Measurements from ENCODE around the gene SPIC. TPM values are rescaled to one million over a fixed set of nuclear protein-coding genes. Genes with fewer than 3 reads are reported as not detected.

SPIC gene
- polyA plus RNA-seq, 2 of the 4 experiments (the other 2 are of a cell fraction) = not detected

DNA sequence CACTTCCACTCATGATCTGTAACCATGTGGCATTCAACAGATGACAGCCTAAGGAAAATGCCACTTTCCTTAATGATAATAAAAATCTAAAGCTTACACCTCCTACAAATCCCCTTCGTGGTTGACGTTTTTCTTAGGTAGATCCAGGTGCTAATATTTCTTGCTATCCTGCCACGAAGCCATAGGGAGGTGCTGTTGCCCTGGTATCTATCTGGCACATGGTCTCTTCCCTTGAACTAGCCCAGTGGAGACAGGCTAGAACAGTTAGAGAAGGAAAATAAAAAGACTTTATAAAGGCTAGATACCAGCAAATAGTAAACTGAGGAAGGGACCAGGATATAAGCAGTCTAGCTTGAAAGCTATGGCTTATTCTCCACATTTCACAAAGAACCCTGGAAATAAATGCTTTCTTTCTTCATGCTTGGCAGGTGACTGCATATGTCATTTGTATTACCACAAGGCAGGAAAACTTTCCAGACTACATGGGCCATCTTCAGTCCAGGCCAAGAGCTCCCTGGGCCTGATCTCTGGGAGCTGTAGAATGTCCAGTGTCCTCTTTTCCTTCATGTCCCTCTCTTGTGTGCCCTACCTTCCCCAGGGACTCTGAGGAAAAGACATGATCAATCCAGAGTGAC lies 15.3 kb downstream of the SPIC start:
- H3K4me2 ChIP-seq = no peak overlapping the region
- 2% methylated on average over 3 of the region's 3 CpGs for WGBS (ENCODE audit: missing lambda C conversion rate)
- H3K4me1 ChIP-seq = no peaks in the 10 kb centered on the region
- no peaks in the 10 kb centered on the region for H3K9me3 ChIP-seq
- DNase-seq (ENCODE audit: low read depth in 1 of 2, low spot score in 1 of 2) (peak; percentile 9 to 62), FAIRE-seq (no peak), ATAC-seq (peak; percentile 59 to 85; a peak in 5 of 6 replicates)
- H3K27ac ChIP-seq = no peak overlapping the region
- no peak for TF ChIP-seq HOXB5 (CRISPR knock-in tag; IDR thresholded peaks at IDR 0.05)
- no peak for TF ChIP-seq ESRRA (IDR thresholded peaks at IDR 0.05; ENCODE audit: borderline replicate concordance, low read length)
- TF ChIP-seq RFX5 (IDR thresholded peaks at IDR 0.05) = no peak
- TF ChIP-seq, protein P1, sequence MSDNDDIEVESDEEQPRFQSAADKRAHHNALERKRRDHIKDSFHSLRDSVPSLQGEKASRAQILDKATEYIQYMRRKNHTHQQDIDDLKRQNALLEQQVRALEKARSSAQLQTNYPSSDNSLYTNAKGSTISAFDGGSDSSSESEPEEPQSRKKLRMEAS (IDR thresholded peaks at IDR 0.05) = no peak
- TF ChIP-seq RARB (CRISPR knock-in tag; IDR thresholded peaks at IDR 0.05) = no peak
- TF ChIP-seq SMC3 (IDR thresholded peaks at IDR 0.05) = 0 out of 3 replicates have a peak, but pooled peaks have one; percentile 11
- TF ChIP-seq, protein P2, sequence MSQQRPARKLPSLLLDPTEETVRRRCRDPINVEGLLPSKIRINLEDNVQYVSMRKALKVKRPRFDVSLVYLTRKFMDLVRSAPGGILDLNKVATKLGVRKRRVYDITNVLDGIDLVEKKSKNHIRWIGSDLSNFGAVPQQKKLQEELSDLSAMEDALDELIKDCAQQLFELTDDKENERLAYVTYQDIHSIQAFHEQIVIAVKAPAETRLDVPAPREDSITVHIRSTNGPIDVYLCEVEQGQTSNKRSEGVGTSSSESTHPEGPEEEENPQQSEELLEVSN (IDR thresholded peaks at IDR 0.05; ENCODE audit: borderline replicate concordance, low read depth) = no peak
- TF ChIP-seq, protein P3, sequence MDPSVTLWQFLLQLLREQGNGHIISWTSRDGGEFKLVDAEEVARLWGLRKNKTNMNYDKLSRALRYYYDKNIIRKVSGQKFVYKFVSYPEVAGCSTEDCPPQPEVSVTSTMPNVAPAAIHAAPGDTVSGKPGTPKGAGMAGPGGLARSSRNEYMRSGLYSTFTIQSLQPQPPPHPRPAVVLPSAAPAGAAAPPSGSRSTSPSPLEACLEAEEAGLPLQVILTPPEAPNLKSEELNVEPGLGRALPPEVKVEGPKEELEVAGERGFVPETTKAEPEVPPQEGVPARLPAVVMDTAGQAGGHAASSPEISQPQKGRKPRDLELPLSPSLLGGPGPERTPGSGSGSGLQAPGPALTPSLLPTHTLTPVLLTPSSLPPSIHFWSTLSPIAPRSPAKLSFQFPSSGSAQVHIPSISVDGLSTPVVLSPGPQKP (IDR thresholded peaks at IDR 0.05; ENCODE audit: low read depth, low read length) = no peak
- no peak for TF ChIP-seq HOXB13 (CRISPR knock-in tag; IDR thresholded peaks at IDR 0.05; ENCODE audit: low read depth)
- TF ChIP-seq RAD21 (conservative IDR thresholded peaks at IDR 0.05 in 1 of 2, IDR thresholded peaks at IDR 0.05 in 1 of 2) = peak; percentile 27 to 59; a peak in 3 of 5 replicates
- TF ChIP-seq NFE2L2 (conservative IDR thresholded peaks at IDR 0.05; ENCODE audit: low read length) = no peak
- no peak for TF ChIP-seq GATA3 (IDR thresholded peaks at IDR 0.05; ENCODE audit: borderline replicate concordance)
- TF ChIP-seq, protein P4, sequence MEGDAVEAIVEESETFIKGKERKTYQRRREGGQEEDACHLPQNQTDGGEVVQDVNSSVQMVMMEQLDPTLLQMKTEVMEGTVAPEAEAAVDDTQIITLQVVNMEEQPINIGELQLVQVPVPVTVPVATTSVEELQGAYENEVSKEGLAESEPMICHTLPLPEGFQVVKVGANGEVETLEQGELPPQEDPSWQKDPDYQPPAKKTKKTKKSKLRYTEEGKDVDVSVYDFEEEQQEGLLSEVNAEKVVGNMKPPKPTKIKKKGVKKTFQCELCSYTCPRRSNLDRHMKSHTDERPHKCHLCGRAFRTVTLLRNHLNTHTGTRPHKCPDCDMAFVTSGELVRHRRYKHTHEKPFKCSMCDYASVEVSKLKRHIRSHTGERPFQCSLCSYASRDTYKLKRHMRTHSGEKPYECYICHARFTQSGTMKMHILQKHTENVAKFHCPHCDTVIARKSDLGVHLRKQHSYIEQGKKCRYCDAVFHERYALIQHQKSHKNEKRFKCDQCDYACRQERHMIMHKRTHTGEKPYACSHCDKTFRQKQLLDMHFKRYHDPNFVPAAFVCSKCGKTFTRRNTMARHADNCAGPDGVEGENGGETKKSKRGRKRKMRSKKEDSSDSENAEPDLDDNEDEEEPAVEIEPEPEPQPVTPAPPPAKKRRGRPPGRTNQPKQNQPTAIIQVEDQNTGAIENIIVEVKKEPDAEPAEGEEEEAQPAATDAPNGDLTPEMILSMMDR (IDR thresholded peaks at IDR 0.05) = peak; percentile 27; the same call in 1 of the 3 replicates
- CTCF ChIA-PET = interaction anchor here (1.1 kb wide), 1 partner anchor 31 kb away, joined by 3 read pairs; no protein-coding TSS in a partner anchor
- POLR2A ChIA-PET = no interaction called here
- H3K4me3 ChIP-seq = no peak overlapping the region

DNA sequence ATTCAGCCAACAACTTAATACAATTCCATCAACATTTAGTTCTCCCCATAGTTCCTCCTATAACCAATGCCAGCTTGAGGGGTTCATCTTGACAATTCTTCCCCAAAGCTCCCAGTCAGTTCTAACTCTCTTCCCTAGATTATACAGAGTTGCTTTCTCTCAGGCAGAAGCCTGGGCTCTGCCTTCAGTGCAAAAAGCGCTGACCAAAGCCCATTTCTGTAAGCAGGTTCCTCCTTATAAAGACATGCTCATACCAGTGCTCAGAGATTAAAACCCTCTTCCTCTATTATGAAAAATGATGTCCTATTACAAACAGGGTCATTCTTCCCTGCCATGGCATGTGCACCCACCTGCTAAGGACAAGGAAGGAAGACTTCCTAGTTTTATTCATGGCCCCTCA lies 16.2 kb downstream of the SPIC start:
- FAIRE-seq (no peak), DNase-seq (ENCODE audit: low read depth in 1 of 2, low spot score in 1 of 2) (no peak), ATAC-seq (no peak)
- ChIA-PET CTCF (interaction anchor here (1.1 to 1.5 kb wide), 2 partner anchors 11 to 32 kb away, joined by 3 to 5 read pairs; no protein-coding TSS in a partner anchor), POLR2A (no interaction called here)
- 58% methylated on average over 1 of the region's 1 CpG for WGBS (ENCODE audit: missing lambda C conversion rate)
- Histone ChIP-seq H3K4me3 (no peak overlapping the region), H3K4me2 (no peak overlapping the region), H3K9me3 (no peaks in the 10 kb centered on the region), H3K4me1 (no peaks in the 10 kb centered on the region), H3K27ac (no peak overlapping the region)
- TF ChIP-seq HOXB13 (CRISPR knock-in tag; IDR thresholded peaks at IDR 0.05; ENCODE audit: low read depth) = no peak
- TF ChIP-seq POLR2A (IDR thresholded peaks at IDR 0.05; ENCODE audit: low read length) = no peak
- TF ChIP-seq KDM5A (IDR thresholded peaks at IDR 0.05) = no peak
- TF ChIP-seq HDAC2 (IDR thresholded peaks at IDR 0.05) = no peak
- no peak for TF ChIP-seq EP300 (IDR thresholded peaks at IDR 0.05)
- TF ChIP-seq, protein P5, sequence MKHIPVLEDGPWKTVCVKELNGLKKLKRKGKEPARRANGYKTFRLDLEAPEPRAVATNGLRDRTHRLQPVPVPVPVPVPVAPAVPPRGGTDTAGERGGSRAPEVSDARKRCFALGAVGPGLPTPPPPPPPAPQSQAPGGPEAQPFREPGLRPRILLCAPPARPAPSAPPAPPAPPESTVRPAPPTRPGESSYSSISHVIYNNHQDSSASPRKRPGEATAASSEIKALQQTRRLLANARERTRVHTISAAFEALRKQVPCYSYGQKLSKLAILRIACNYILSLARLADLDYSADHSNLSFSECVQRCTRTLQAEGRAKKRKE (CRISPR knock-in tag; IDR thresholded peaks at IDR 0.05; ENCODE audit: low read depth) = no peak
- TF ChIP-seq KDM1A (IDR thresholded peaks at IDR 0.05; ENCODE audit: low read depth) = no peak
- no peak for TF ChIP-seq FOXS1 (CRISPR knock-in tag; IDR thresholded peaks at IDR 0.05)
- TF ChIP-seq HEYL (CRISPR knock-in tag; IDR thresholded peaks at IDR 0.05) = no peak
- TF ChIP-seq, protein P6, sequence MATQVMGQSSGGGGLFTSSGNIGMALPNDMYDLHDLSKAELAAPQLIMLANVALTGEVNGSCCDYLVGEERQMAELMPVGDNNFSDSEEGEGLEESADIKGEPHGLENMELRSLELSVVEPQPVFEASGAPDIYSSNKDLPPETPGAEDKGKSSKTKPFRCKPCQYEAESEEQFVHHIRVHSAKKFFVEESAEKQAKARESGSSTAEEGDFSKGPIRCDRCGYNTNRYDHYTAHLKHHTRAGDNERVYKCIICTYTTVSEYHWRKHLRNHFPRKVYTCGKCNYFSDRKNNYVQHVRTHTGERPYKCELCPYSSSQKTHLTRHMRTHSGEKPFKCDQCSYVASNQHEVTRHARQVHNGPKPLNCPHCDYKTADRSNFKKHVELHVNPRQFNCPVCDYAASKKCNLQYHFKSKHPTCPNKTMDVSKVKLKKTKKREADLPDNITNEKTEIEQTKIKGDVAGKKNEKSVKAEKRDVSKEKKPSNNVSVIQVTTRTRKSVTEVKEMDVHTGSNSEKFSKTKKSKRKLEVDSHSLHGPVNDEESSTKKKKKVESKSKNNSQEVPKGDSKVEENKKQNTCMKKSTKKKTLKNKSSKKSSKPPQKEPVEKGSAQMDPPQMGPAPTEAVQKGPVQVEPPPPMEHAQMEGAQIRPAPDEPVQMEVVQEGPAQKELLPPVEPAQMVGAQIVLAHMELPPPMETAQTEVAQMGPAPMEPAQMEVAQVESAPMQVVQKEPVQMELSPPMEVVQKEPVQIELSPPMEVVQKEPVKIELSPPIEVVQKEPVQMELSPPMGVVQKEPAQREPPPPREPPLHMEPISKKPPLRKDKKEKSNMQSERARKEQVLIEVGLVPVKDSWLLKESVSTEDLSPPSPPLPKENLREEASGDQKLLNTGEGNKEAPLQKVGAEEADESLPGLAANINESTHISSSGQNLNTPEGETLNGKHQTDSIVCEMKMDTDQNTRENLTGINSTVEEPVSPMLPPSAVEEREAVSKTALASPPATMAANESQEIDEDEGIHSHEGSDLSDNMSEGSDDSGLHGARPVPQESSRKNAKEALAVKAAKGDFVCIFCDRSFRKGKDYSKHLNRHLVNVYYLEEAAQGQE (IDR thresholded peaks at IDR 0.05) = no peak
- TF ChIP-seq, protein P7, sequence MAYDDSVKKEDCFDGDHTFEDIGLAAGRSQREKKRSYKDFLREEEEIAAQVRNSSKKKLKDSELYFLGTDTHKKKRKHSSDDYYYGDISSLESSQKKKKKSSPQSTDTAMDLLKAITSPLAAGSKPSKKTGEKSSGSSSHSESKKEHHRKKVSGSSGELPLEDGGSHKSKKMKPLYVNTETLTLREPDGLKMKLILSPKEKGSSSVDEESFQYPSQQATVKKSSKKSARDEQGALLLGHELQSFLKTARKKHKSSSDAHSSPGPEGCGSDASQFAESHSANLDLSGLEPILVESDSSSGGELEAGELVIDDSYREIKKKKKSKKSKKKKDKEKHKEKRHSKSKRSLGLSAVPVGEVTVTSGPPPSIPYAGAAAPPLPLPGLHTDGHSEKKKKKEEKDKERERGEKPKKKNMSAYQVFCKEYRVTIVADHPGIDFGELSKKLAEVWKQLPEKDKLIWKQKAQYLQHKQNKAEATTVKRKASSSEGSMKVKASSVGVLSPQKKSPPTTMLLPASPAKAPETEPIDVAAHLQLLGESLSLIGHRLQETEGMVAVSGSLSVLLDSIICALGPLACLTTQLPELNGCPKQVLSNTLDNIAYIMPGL (CRISPR knock-in tag; IDR thresholded peaks at IDR 0.05; ENCODE audit: borderline replicate concordance) = no peak
- no peak for TF ChIP-seq NR3C1 (IDR thresholded peaks at IDR 0.05)
- TF ChIP-seq GATA3 (IDR thresholded peaks at IDR 0.05; ENCODE audit: borderline replicate concordance) = no peak
- TF ChIP-seq, protein P2 (IDR thresholded peaks at IDR 0.05; ENCODE audit: borderline replicate concordance, low read depth) = no peak
- no peak for TF ChIP-seq MAZ (IDR thresholded peaks at IDR 0.05; ENCODE audit: borderline replicate concordance, low read depth, low read length)
- no peak for TF ChIP-seq EHF (CRISPR knock-in tag; IDR thresholded peaks at IDR 0.05)
